Transverse colon (tissue), 3 donors: ENCODE results near the gene PROM2.

Experiments used
- EP300 ChIP-seq: sonication (generic); formaldehyde crosslinking; IDR thresholded peaks from one replicate; pipeline ENCODE4 v1.6.1; 2017; ENCODE audit warnings: antibody characterized with exemption, low read depth
- POLR2A ChIP-seq: fragments of 450-650 bp; IDR thresholded peaks from one replicate; pipeline ENCODE4 v1.6.1; 2016; ENCODE audit warnings: antibody characterized with exemption, mild to moderate bottlenecking, moderate library complexity
- TF ChIP-seq, protein P1 (sequence below), 5 experiments: fragments of 200-600 bp in 3 of 5; fragments of 450-650 bp in 2 of 5; sonication (generic) in 3 of 5; IDR thresholded peaks; 1 replicate in 2 of 5; 2 replicates in 3 of 5; pipeline ENCODE4 v1.5.1; 2016 to 2017; ENCODE audit warnings: antibody characterized with exemption in 5 of 5, inconsistent platforms in 3 of 5, mild to moderate bottlenecking in 2 of 5, moderate library complexity in 1 of 5

DNA sequence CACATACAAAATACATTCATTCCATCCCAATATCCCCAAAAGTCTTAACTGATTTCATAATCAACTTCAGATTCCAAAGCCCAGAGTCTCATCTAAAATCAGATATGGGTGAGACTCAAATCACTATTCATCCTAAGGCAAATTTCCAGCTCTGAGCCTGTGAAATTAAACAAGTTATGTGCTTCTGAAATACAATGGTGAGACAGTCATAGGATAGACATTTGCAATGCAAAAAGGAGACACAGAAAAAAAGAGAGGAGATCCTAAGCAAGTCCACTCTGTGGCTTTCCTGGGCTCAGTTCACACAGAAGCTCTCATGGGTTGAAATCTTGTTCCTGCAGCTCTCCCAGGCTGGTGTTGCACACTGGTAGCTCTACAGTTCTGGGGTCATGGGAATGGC is 48.6 kb upstream of the PROM2 start:
- TF ChIP-seq, protein P1, sequence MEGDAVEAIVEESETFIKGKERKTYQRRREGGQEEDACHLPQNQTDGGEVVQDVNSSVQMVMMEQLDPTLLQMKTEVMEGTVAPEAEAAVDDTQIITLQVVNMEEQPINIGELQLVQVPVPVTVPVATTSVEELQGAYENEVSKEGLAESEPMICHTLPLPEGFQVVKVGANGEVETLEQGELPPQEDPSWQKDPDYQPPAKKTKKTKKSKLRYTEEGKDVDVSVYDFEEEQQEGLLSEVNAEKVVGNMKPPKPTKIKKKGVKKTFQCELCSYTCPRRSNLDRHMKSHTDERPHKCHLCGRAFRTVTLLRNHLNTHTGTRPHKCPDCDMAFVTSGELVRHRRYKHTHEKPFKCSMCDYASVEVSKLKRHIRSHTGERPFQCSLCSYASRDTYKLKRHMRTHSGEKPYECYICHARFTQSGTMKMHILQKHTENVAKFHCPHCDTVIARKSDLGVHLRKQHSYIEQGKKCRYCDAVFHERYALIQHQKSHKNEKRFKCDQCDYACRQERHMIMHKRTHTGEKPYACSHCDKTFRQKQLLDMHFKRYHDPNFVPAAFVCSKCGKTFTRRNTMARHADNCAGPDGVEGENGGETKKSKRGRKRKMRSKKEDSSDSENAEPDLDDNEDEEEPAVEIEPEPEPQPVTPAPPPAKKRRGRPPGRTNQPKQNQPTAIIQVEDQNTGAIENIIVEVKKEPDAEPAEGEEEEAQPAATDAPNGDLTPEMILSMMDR (IDR thresholded peaks at IDR 0.05), result no peak
- TF ChIP-seq POLR2A (no peak), EP300 (no peak)
